Stomach (tissue), 4 donors: ENCODE data around the gene PLEKHS1.

ENCODE experiments used
- CTCF ChIP-seq, 7 experiments: fragments of 450-650 bp in 4 of 7; fragments of 200-600 bp in 3 of 7; sonication (generic) in 3 of 7; IDR thresholded peaks; one replicate each; pipeline ENCODE4 v1.5.1; 2016 to 2019; ENCODE audit warnings: antibody characterized with exemption in 7 of 7, control low read depth in 2 of 7, mild to moderate bottlenecking in 1 of 7
- POLR2A ChIP-seq, 4 donors: fragments of 450-650 bp; IDR thresholded peaks; one replicate each; pipeline ENCODE4 v1.6.1; 2016; ENCODE audit warnings: antibody characterized with exemption in 4 of 4, control low read depth in 2 of 4, mild to moderate bottlenecking in 1 of 4, moderate library complexity in 1 of 4

GRCh38 chr10:113820507-113820906, 69.0 kb downstream of the PLEKHS1 start:
- TF ChIP-seq CTCF (IDR thresholded peaks at IDR 0.05) (no peak), POLR2A (IDR thresholded peaks at IDR 0.05) (no peak)
